GM21423 (cell line): ENCODE measurements around the gene CCSAP.
"Not testable (repeated sequence)": the region's sequence is repeated elsewhere in the genome, so short reads cannot be mapped to it uniquely, and the experiment has no call there.

ENCODE experiments used
- ATAC-seq: cut with Tn5 transposase; IDR thresholded peaks from one replicate; pipeline ENCODE4 v1.9.1; 2021; ENCODE audit warnings: mild to moderate bottlenecking, moderate library complexity; ENCODE audit not compliant: unreplicated experiment

CCSAP gene

GRCh38 chr1:229342656-229343569 lies at the start of gene CCSAP:
Gene CCSAP, minus strand, starts transcription at chr1:229343047. Its CDS starts 582 bp downstream, at chr1:229342465.
- ATAC-seq: peak; percentile 34

- no peak for ATAC-seq
Measured at GRCh38 chr1:229390130-229390529, 47.3 kb upstream of the CCSAP start.

GRCh38 chr1:229388897-229389580 lies 46.2 kb upstream of the CCSAP start:
- ATAC-seq: no peak

- no peak for ATAC-seq
Measured at GRCh38 chr1:229385853-229386456, 43.1 kb upstream of the CCSAP start.

GRCh38 chr1:229384822-229385221 lies 42.0 kb upstream of the CCSAP start:
- ATAC-seq: no peak

GRCh38 chr1:229383961-229384360 lies 41.1 kb upstream of the CCSAP start:
- no peak for ATAC-seq

- ATAC-seq: no peak
Measured at GRCh38 chr1:229383188-229383587, 40.3 kb upstream of the CCSAP start.

GRCh38 chr1:229381234-229381633 lies 38.4 kb upstream of the CCSAP start:
- ATAC-seq: no peak

- no peak for ATAC-seq
Measured at GRCh38 chr1:229380536-229381160, 37.8 kb upstream of the CCSAP start.

- ATAC-seq: no peak
Measured at GRCh38 chr1:229379846-229380245, 37.0 kb upstream of the CCSAP start.

GRCh38 chr1:229378586-229379367 lies 35.9 kb upstream of the CCSAP start:
- ATAC-seq: no peak

- ATAC-seq: not testable (repeated sequence)
Measured at GRCh38 chr1:229378035-229378434, 35.2 kb upstream of the CCSAP start.

GRCh38 chr1:229377429-229377828 lies 34.6 kb upstream of the CCSAP start:
- no peak for ATAC-seq

- no peak for ATAC-seq
Measured at GRCh38 chr1:229376521-229376920, 33.7 kb upstream of the CCSAP start.

- no peak for ATAC-seq
Measured at GRCh38 chr1:229374485-229374884, 31.6 kb upstream of the CCSAP start.

- no peak for ATAC-seq
Measured at GRCh38 chr1:229373395-229373794, 30.5 kb upstream of the CCSAP start.

GRCh38 chr1:229372251-229372650 lies 29.4 kb upstream of the CCSAP start:
- no peak for ATAC-seq

- ATAC-seq: no peak
Measured at GRCh38 chr1:229371624-229372023, 28.8 kb upstream of the CCSAP start.

- ATAC-seq: no peak
Measured at GRCh38 chr1:229370601-229371021, 27.8 kb upstream of the CCSAP start.

- ATAC-seq: peak; percentile 73
Measured at GRCh38 chr1:229368347-229368746, 25.5 kb upstream of the CCSAP start.
